ENCODE data around the gene RANBP17.
A peak's percentile ranks its signal among the peaks of the same experiment; 100 is the strongest.
"Not testable (repeated sequence)": the region's sequence is repeated elsewhere in the genome, so short reads cannot be mapped to it uniquely, and the experiment has no call there.

Gene RANBP17

DNA sequence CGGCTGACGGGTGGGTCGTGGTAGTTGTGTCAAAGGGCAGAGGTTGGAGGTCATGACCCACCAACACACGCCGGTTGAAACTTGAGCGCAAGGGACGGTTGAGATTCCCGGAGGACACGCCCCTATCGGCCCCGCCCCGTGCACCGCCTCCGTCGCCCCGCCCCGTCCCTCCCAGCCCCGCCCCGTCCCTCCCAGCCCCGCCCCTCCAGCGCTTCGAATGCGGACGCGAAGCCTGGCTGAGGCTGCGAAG is 226 bp upstream of the RANBP17 start:
- Histone ChIP-seq H3K4me3 (ENCODE audit: low read depth, low read length) (no peak overlapping the region), H3K27ac (no peak overlapping the region), H3K4me2 (ENCODE audit: low read length) (no peak overlapping the region), H2AFZ (peak overlapping the region; percentile 96), H3K9ac (no peak overlapping the region), H3K79me2 (peaks cover 7% of the 10 kb centered on the region), H3K9me3 (ENCODE audit: control insufficient read depth, low read length) (no peaks in the 10 kb centered on the region), H3K4me1 (no peaks in the 10 kb centered on the region), H3K36me3 (ENCODE audit: control insufficient read depth, insufficient read depth, low read length) (no peaks in the 10 kb centered on the region), H3K27me3 (ENCODE audit: control insufficient read depth, insufficient read depth, low read length) (no peaks in the 10 kb centered on the region)
- TF ChIP-seq, protein P1, sequence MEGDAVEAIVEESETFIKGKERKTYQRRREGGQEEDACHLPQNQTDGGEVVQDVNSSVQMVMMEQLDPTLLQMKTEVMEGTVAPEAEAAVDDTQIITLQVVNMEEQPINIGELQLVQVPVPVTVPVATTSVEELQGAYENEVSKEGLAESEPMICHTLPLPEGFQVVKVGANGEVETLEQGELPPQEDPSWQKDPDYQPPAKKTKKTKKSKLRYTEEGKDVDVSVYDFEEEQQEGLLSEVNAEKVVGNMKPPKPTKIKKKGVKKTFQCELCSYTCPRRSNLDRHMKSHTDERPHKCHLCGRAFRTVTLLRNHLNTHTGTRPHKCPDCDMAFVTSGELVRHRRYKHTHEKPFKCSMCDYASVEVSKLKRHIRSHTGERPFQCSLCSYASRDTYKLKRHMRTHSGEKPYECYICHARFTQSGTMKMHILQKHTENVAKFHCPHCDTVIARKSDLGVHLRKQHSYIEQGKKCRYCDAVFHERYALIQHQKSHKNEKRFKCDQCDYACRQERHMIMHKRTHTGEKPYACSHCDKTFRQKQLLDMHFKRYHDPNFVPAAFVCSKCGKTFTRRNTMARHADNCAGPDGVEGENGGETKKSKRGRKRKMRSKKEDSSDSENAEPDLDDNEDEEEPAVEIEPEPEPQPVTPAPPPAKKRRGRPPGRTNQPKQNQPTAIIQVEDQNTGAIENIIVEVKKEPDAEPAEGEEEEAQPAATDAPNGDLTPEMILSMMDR (IDR thresholded peaks at IDR 0.05), result no peak

DNA sequence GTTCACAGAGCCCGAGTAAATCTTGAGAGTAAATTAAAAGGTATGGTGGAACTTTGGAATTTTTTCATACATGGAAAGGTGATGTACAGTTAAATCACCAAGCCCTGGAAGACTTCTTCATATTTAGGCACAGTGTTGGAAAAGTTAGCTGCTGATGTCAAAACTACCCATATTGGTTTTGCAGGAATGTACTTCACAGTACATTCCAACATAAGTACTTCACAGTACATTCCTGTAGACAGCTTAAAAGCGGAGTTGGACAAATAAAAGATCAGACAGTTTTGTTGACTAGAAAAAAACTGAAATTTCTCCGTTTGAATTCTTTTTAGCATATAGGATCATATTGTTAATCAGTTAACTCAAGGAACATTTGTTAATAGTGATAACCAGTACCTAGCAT is 1.8 kb downstream of the RANBP17 start:
- Histone ChIP-seq H3K27me3 (ENCODE audit: control insufficient read depth, insufficient read depth, low read length) (no peaks in the 10 kb centered on the region), H3K79me2 (peaks cover 7% of the 10 kb centered on the region), H3K4me3 (ENCODE audit: low read depth, low read length) (no peak overlapping the region), H3K36me3 (ENCODE audit: control insufficient read depth, insufficient read depth, low read length) (no peaks in the 10 kb centered on the region), H3K9me3 (ENCODE audit: control insufficient read depth, low read length) (no peaks in the 10 kb centered on the region), H3K4me2 (ENCODE audit: low read length) (no peak overlapping the region), H3K4me1 (no peaks in the 10 kb centered on the region), H2AFZ (no peak overlapping the region), H3K27ac (no peak overlapping the region), H3K9ac (no peak overlapping the region)
- TF ChIP-seq, protein P1 (IDR thresholded peaks at IDR 0.05), result no peak

DNA sequence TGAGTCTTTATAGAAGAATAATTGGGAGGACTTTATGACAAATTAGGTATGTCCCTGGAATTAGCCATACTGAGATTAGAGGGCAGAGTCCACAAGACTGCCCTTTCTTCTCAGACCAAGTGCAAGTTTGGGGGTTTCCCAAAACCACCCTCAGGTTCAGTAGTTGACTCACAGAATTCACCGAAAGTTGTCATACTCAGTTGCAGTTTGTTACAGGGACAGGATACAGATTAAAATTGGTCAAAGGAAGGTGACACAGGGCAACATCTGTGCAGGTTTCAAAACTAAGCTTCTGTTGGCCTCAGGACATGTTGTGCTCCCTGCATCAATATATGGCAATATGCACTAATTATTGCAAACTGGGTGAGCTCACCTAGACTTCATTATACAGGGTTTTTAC is 3.8 kb downstream of the RANBP17 start:
- Histone ChIP-seq H3K27ac (no peak overlapping the region), H2AFZ (no peak overlapping the region), H3K4me1 (no peaks in the 10 kb centered on the region), H3K79me2 (peaks cover 12% of the 10 kb centered on the region), H3K9ac (no peak overlapping the region), H3K27me3 (ENCODE audit: control insufficient read depth, insufficient read depth, low read length) (no peaks in the 10 kb centered on the region), H3K36me3 (ENCODE audit: control insufficient read depth, insufficient read depth, low read length) (no peaks in the 10 kb centered on the region), H3K9me3 (ENCODE audit: control insufficient read depth, low read length) (no peaks in the 10 kb centered on the region), H3K4me3 (ENCODE audit: low read depth, low read length) (no peak overlapping the region), H3K4me2 (ENCODE audit: low read length) (no peak overlapping the region)
- TF ChIP-seq, protein P1 (IDR thresholded peaks at IDR 0.05), result no peak

DNA sequence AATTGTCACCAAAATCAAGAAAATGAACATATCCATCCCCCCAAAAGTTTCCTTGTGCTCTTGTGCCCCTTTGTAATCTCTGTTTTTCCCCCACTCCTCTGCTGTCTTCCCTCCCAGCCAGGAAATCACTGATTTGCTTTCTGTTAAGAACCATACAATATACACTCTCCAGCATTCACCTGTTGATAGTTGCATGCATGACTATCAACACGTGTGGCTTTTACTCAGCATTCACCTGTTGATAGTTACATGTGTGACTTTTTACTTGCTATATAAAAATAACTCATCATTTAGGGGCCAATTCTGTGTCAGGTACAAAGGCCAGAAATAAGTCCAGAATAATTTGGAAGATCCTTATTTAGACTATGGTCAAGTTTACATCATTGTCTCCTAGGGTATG is 6.0 kb downstream of the RANBP17 start:
- Histone ChIP-seq H2AFZ (no peak overlapping the region), H3K27ac (no peak overlapping the region), H3K9ac (no peak overlapping the region), H3K79me2 (peaks cover 21% of the 10 kb centered on the region), H3K27me3 (ENCODE audit: control insufficient read depth, insufficient read depth, low read length) (no peaks in the 10 kb centered on the region), H3K4me2 (ENCODE audit: low read length) (no peak overlapping the region), H3K4me1 (no peaks in the 10 kb centered on the region), H3K4me3 (ENCODE audit: low read depth, low read length) (no peak overlapping the region), H3K9me3 (ENCODE audit: control insufficient read depth, low read length) (no peaks in the 10 kb centered on the region), H3K36me3 (ENCODE audit: control insufficient read depth, insufficient read depth, low read length) (no peaks in the 10 kb centered on the region)
- TF ChIP-seq, protein P1 (IDR thresholded peaks at IDR 0.05), result no peak

DNA sequence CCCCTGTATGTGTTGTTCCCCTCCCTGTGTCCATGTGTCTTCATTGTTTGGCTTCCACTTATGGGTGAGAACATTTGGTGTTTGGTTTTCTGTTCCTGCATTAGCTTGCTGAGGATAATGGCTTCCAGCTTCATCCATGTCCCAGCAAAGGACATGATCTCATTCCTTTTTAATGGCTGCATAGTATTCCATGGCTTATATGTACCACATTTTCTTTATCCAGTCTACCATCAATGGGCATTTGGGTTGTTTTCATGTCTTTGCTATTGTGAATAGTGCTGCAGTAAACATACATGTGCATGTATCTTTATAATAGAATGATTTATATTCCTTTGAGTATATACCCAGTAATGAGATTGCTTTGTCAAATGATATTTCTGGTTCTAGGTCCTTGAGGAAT is 8.6 kb downstream of the RANBP17 start:
- H3K79me2 ChIP-seq, result peaks cover 20% of the 10 kb centered on the region
- not testable (repeated sequence) for H3K27me3 ChIP-seq (ENCODE audit: control insufficient read depth, insufficient read depth, low read length); H2AFZ ChIP-seq; H3K9me3 ChIP-seq (ENCODE audit: control insufficient read depth, low read length); H3K4me3 ChIP-seq (ENCODE audit: low read depth, low read length); H3K4me2 ChIP-seq (ENCODE audit: low read length); H3K27ac ChIP-seq; H3K36me3 ChIP-seq (ENCODE audit: control insufficient read depth, insufficient read depth, low read length); H3K9ac ChIP-seq; H3K4me1 ChIP-seq
